ENCODE data around the gene CCDC102A. TPM values are rescaled to one million over a fixed set of nuclear protein-coding genes. Genes with fewer than 3 reads are reported as not detected.

The CCDC102A gene
- total RNA-seq, 1 donor from 2014 or later = 30.6 TPM

DNA sequence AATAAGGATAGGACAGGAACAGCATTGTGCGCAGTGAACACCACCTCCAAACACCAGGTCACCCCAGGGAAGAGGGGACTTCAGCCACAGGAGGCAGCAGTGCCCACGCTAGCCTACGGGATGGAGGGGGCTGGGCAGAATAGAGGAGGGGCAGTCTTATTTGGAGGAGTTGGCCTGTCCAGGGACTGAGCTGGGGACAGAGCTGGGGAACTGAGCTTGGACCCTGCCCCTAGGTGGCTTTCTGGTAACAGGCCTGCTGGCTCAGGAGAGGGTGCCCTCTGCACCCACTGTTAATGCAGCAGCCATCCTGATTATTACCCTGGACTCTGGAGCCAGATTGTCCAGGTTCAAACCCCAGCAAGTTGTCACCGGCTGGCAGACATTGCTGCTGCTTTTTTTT lies 9.3 kb downstream of the CCDC102A start:
- Mint-ChIP-seq H3K27ac (no peak overlapping the region), H3K9me3 (no peaks in the 10 kb centered on the region), H3K4me3 (no peak overlapping the region), H3K27me3 (ENCODE audit: low read depth) (peaks cover 26% of the 10 kb centered on the region), H3K36me3 (peaks cover 20% of the 10 kb centered on the region), H3K4me1 (peaks cover 30% of the 10 kb centered on the region)
- DNase-seq (ENCODE audit: low spot score in 2 of 2, unreplicated experiment in 2 of 2) = no peak
- TF ChIP-seq CTCF (IDR thresholded peaks at IDR 0.05; ENCODE audit: unreplicated experiment) = no peak

- H3K27ac Mint-ChIP-seq = no peak overlapping the region
- no peak overlapping the region for H3K4me3 Mint-ChIP-seq
- no peak for TF ChIP-seq CTCF (IDR thresholded peaks at IDR 0.05; ENCODE audit: unreplicated experiment)
- peaks cover 26% of the 10 kb centered on the region for H3K27me3 Mint-ChIP-seq (ENCODE audit: low read depth)
- peaks cover 20% of the 10 kb centered on the region for H3K36me3 Mint-ChIP-seq
- DNase-seq (ENCODE audit: low spot score in 2 of 2, unreplicated experiment in 2 of 2) = no peak
- H3K4me1 Mint-ChIP-seq = peaks cover 26% of the 10 kb centered on the region
- no peaks in the 10 kb centered on the region for H3K9me3 Mint-ChIP-seq
Measured at GRCh38 chr16:57526498-57526897, 9.9 kb downstream of the CCDC102A start.

GRCh38 chr16:57525761-57526160 lies 10.6 kb downstream of the CCDC102A start:
- no peaks in the 10 kb centered on the region for H3K9me3 Mint-ChIP-seq
- H3K4me1 Mint-ChIP-seq = peaks cover 20% of the 10 kb centered on the region
- H3K36me3 Mint-ChIP-seq = peaks cover 21% of the 10 kb centered on the region
- H3K27ac Mint-ChIP-seq = no peak overlapping the region
- H3K4me3 Mint-ChIP-seq = no peak overlapping the region
- peaks cover 20% of the 10 kb centered on the region for H3K27me3 Mint-ChIP-seq (ENCODE audit: low read depth)
- no peak for TF ChIP-seq CTCF (IDR thresholded peaks at IDR 0.05; ENCODE audit: unreplicated experiment)
- DNase-seq (ENCODE audit: low spot score in 2 of 2, unreplicated experiment in 2 of 2) = no peak

GRCh38 chr16:57522960-57523359 lies 13.4 kb downstream of the CCDC102A start:
- DNase-seq (ENCODE audit: low spot score in 2 of 2, unreplicated experiment in 2 of 2) = no peak

GRCh38 chr16:57519796-57520360 lies 16.5 kb downstream of the CCDC102A start:
- Mint-ChIP-seq H3K4me3 (no peak overlapping the region), H3K9me3 (no peaks in the 10 kb centered on the region), H3K36me3 (peaks cover 28% of the 10 kb centered on the region), H3K4me1 (peaks cover 11% of the 10 kb centered on the region), H3K27ac (no peak overlapping the region), H3K27me3 (ENCODE audit: low read depth) (no peaks in the 10 kb centered on the region)
- peak; percentile 65 to 91 for DNase-seq (ENCODE audit: low spot score in 2 of 2, unreplicated experiment in 2 of 2)
- TF ChIP-seq CTCF (IDR thresholded peaks at IDR 0.05; ENCODE audit: unreplicated experiment) = peak; percentile 92

More at GRCh38 chr16:57522960-57523359, 13.4 kb downstream of the CCDC102A start:
- Mint-ChIP-seq H3K4me1 (no peaks in the 10 kb centered on the region), H3K4me3 (no peak overlapping the region), H3K9me3 (no peaks in the 10 kb centered on the region), H3K27ac (no peak overlapping the region), H3K36me3 (peaks cover 18% of the 10 kb centered on the region), H3K27me3 (ENCODE audit: low read depth) (peaks cover under 1% of the 10 kb centered on the region)
- no peak for TF ChIP-seq CTCF (IDR thresholded peaks at IDR 0.05; ENCODE audit: unreplicated experiment)

GRCh38 chr16:57518922-57519321 lies 17.4 kb downstream of the CCDC102A start:
- Mint-ChIP-seq H3K27ac (no peak overlapping the region), H3K27me3 (ENCODE audit: low read depth) (no peaks in the 10 kb centered on the region), H3K4me3 (no peak overlapping the region)

More at GRCh38 chr16:57518922-57519321, 17.4 kb downstream of the CCDC102A start:
- no peak for DNase-seq (ENCODE audit: low spot score in 2 of 2, unreplicated experiment in 2 of 2)
- TF ChIP-seq CTCF (IDR thresholded peaks at IDR 0.05; ENCODE audit: unreplicated experiment) = no peak
- Mint-ChIP-seq H3K9me3 (no peaks in the 10 kb centered on the region), H3K4me1 (peaks cover 19% of the 10 kb centered on the region), H3K36me3 (peaks cover 24% of the 10 kb centered on the region)
